NCI-H82 (cell line): Measurements from ENCODE around the gene CYP4F8.
"Not testable (repeated sequence)": the region's sequence is repeated elsewhere in the genome, so short reads cannot be mapped to it uniquely, and the experiment has no call there.

Experiments
- DNase-seq: peaks from one replicate; lab custom pipeline; 2025; lab: John Stamatoyannopoulos, UW

Gene CYP4F8

DNA sequence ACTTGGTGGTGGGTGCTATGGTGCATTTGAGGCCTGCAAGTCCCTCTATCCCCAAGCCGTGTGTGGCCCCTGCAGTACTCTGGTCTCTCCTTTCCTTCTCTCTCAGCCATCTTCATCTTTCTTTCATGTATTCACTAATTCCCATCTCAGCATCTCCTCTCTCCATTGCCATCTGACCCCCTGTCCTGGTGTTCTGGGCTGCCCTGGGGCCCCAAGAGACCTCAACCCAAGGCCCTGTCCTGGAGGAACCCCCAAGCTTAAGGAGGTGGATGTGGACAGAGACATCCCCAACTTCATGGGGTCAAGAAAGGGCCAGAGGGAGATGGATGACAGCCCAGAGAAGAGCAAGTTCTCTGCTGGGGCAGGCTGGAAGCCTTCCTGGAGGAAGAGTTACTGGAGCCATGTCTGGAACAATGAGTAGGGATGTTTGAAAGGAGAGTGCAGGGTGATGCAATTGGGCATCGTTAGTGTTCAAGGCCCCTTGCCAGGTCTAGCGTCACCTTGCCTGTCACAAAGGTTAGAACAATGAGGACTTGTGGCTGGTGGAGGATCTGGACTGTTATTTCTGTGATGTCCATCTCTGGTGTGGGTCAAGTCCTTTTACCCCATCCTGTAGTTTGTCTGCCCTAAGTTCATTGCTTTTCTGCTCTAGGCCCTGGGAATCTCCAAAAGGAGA lies 29.2 kb downstream of the CYP4F8 start:
- DNase-seq: no peak

- no peak for DNase-seq
These were observed 29.8 kb downstream of the CYP4F8 start for GRCh38 chr19:15644816-15645215.

GRCh38 chr19:15649526-15649925 lies 34.5 kb downstream of the CYP4F8 start:
- DNase-seq: no peak

DNA sequence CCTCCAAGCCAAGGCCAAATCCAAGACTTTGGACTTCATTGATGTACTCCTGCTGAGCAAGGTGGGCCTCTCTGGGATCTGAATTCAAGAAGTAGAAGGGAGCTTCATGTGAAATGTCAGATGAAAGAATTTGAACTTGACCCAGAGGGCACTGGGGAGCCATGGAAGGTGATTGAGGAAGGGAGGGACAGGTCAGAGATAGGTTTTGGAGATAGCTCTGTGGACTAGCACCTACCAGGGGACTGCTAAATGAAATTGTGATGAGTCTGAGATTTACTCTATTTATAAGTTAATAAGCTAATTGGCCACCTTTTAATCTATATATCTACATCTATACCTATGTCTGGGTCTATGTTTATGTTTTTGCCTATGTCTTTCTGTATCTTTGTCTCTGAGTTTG lies 35.1 kb downstream of the CYP4F8 start:
- not testable (repeated sequence) for DNase-seq

DNA sequence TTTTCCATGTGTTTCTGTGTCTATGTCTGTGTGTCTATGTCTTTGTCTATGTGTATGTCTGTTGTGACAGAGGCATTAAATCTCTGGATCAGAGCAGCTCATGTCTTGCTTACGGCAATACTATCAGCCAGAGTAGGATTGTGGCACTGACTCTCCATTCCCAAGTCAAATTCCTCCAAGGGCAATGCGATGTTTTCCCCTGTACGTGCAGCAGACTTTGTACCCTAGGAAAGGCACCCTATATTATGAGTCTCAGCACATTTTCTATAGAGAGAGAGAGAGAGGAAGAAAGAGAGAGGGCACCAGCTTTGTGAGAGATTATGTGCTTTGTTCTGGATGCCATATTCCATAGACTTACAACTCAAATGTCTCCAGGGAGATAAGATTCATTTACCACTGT lies 36.8 kb downstream of the CYP4F8 start:
- no peak for DNase-seq

DNA sequence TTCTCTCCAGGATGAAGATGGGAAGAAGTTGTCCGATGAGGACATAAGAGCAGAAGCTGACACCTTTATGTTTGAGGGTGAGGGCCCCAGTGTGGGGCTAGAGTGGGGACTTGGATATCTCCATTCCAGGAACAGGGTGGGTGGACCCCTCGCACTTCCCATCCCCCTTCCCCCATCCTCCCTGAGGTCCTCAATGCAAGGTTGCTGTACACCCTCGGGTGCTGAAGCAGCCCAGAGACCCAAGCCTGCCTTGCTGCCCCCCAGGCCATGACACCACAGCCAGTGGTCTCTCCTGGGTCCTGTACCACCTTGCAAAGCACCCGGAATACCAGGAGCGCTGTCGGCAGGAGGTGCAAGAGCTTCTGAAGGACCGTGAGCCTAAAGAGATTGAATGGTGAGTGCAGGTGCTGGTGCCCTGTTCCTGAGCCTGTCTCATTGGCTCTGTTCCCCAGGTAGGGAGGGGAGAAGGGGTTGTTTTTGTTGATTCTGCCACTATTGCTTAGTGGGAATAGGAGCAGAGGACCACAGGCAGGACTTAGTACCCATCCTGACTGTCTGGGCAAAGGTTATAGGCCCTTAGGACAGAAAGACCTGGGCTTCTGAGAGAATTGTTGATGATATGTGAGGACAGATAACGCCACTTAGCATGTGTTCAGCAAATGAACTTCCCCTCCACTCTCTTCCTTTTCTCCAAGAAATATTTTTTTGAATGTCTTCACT lies 37.7 kb downstream of the CYP4F8 start:
- no peak for DNase-seq

- DNase-seq: no peak
These were observed 41.4 kb downstream of the CYP4F8 start for GRCh38 chr19:15656467-15656866.

GRCh38 chr19:15663247-15663646 lies 48.2 kb downstream of the CYP4F8 start:
- no peak for DNase-seq

- DNase-seq: no peak
These were observed 51.2 kb downstream of the CYP4F8 start for GRCh38 chr19:15666186-15666585.

GRCh38 chr19:15666883-15667282 lies 51.9 kb downstream of the CYP4F8 start:
- DNase-seq: no peak

GRCh38 chr19:15669440-15669839 lies 54.4 kb downstream of the CYP4F8 start:
- DNase-seq: no peak

DNA sequence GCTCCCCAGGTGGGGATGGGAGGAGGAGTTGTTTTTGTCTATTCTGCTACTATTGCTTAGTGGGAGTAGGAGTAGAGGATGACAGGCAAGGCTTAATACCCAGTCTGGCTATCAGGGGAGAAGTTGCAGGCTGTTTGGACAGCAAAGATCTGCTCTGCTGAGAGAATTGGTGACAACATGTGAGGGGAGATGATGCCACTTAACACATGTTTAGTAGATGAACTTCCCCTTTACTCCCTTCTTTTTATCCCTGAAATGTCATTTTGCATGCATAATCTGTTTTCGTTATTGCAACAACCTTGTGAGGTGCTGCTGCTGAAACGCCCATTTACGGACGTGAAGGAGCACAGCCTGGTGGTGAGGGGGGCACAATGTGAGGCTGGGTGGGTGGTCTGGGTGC lies 54.9 kb downstream of the CYP4F8 start:
- DNase-seq: no peak

DNA sequence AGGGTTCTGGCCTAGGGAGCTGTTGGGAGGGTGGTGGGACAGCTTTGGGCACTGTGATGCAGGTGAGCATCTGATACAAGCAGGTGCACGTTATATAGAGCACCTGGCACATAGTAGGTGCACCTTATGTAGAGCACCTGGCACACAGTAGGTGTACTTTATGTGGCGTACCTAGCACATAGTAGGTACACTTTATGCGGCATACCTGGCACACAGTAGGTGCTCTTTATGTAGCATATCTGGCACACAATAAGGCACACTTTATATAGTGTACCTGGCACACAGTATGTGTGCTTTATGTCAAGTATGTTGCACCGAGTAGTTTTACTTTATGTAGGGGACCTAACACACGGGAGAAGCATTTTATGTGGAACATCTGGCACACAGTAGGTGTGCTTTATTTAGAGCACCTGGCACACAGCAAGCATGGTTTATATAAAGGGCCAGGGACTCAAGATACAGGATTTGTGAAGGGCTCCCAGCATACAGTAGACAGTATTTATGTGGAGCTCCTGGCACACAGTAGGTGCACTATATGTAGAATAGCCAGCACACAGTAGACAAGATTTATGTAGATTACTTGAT lies 56.3 kb downstream of the CYP4F8 start:
- no peak for DNase-seq

GRCh38 chr19:15671891-15672579 lies 57.0 kb downstream of the CYP4F8 start:
- peak; percentile 8 for DNase-seq

DNA sequence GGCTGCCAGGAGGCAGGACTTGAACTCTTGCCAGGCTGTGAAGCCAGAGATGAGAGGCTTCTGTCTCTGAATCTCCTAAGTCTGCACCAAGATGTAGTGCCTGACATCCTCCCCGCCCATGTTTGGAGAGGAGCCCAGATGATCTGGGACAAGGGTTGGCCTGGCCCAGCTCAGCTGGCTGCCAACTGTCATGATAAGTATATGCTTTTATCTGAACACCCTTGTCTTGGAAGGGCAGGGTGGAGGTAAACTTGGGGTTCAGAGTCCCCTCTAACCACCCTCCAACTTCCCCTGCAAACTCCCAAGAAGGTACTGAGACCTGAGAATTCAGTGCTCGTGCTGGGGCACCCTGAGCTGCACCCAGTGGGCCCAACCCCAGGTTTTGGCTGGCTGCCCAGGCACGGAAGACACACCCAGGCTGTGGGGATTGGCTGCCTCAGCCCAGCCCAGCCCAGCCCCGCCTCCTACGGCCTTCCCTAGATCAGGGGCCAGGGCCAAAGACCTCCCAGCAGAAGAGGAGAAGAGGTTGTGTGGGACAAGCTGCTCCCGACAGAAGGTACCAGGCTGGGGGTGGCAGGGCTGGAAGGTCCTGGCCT lies 57.7 kb downstream of the CYP4F8 start, which contains the start of gene CYP4F12:
TSS of gene CYP4F12 (plus strand) at position 508 of the 596 bp plus-strand sequence. CDS start 443 bp downstream, outside the sequence.
- peak; percentile 24 for DNase-seq

GRCh38 chr19:15673176-15673654 lies 58.2 kb downstream of the CYP4F8 start:
- no peak for DNase-seq

- DNase-seq: no peak
These were observed 60.5 kb downstream of the CYP4F8 start for GRCh38 chr19:15675560-15675959.

GRCh38 chr19:15679089-15679488 lies 64.1 kb downstream of the CYP4F8 start:
- no peak for DNase-seq

DNA sequence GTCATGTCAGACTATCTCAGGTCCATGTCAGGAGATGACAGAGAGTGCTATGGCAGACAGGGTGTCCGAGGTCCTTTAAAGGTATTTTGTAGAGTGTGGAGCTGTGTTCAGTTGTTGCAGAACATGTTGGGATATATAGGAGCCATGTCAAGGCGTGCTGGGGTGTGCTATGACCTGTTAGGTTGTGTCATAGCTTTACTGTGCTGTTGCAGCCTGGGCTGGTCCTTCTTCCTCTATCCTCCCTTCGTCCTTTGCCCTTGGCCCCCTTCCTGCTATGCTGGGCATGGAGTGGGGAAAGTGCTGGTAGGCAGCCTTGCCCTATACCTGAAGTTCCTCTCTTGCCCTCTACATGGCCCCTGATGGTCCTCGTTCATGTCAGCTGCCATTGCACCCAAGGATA lies 64.8 kb downstream of the CYP4F8 start:
- DNase-seq: not testable (repeated sequence)
